ENCODE measurements around the gene ACTR3C. TPM values are rescaled to one million over a fixed set of nuclear protein-coding genes. Genes with fewer than 3 reads are reported as not detected.

The ACTR3C gene
- total RNA-seq, 1 donor from 2014 or later: 11.7 TPM

DNA sequence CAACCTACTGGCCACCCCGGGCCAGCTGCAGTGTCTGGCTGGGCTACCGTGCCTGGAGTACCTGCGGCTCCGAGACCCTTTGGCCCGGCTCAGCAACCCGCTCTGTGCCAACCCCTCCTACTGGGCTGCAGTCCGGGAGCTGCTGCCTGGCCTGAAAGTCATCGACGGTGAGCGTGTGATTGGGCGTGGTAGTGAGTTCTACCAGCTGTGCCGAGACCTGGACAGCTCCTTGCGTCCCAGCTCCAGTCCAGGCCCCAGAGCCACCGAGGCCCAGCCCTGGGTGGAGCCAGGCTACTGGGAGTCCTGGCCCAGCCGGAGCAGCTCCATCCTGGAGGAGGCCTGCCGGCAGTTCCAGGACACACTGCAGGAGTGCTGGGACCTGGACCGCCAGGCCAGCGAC lies 13.8 kb upstream of the ACTR3C start:
- intact Hi-C loops (cut with micrococcal nuclease): no loop called here
- Mint-ChIP-seq H3K9me3 (no peaks in the 10 kb centered on the region), H3K4me3 (no peak overlapping the region), H3K36me3 (ENCODE audit: low read depth) (peaks cover 8% of the 10 kb centered on the region), H3K27ac (no peak overlapping the region), H3K4me1 (peaks cover 3% of the 10 kb centered on the region), H3K27me3 (peaks cover 18% of the 10 kb centered on the region)
- DNase-seq: no peak

- Mint-ChIP-seq H3K4me3 (no peak overlapping the region), H3K27ac (no peak overlapping the region), H3K4me1 (no peaks in the 10 kb centered on the region), H3K36me3 (ENCODE audit: low read depth) (peaks cover 4% of the 10 kb centered on the region), H3K27me3 (peaks cover 14% of the 10 kb centered on the region), H3K9me3 (no peaks in the 10 kb centered on the region)
- intact Hi-C loops (cut with micrococcal nuclease): no loop called here
- DNase-seq: no peak
Measured at GRCh38 chr7:150336746-150337145, 13.4 kb upstream of the ACTR3C start.

DNA sequence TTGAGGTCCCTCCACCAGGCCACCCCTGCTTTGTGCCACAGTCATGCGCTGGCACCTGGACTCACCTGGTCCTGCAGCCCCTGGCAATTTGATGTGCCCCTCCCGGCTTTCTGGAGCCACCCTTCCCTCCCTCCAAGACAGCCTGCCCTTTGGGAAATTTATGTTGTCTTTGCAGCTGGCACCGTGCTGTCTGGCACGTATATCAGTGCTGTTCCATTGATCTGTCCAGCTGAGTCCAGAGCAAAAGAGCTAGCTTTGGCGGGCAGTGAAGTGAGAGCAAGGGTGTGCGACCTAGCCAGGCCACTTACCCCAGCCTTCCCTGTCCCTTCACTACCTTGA lies 12.4 kb upstream of the ACTR3C start:
- Mint-ChIP-seq H3K4me1 (no peaks in the 10 kb centered on the region), H3K4me3 (no peak overlapping the region), H3K27me3 (peaks cover 9% of the 10 kb centered on the region), H3K36me3 (ENCODE audit: low read depth) (peaks cover 11% of the 10 kb centered on the region), H3K27ac (no peak overlapping the region), H3K9me3 (no peaks in the 10 kb centered on the region)
- intact Hi-C loops (cut with micrococcal nuclease): no loop called here
- DNase-seq: no peak

DNA sequence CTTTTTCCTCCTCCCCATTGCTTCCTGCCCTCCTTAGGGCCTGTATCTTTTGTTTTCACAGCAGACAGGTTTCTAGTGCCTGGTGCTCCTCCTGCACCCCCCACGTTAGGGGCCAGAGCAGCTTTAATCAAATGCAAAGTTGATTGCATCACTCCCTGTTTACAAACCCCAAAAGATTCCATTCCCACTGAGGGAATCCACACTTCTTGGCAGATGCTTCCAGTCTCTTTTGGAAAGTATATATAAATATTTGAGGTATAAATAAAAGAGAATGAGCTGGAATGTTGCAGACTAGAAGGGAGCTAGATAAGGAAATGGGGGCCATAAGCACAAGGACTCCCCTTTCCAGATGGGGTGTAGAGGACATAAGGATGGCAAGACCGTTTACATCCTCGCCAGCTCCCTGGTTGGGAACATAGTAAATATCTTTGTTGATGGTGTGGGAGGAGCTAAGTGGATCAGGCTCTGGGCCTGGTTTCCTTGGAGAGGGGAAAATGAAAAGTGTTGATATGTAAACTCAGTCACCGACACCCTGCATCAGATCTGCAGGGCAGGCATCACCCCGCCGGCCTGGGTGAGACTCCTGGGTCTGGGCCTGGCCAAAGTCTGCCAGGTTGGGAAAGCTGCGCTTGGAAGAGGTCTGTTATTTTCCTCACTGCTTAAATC lies 11.9 kb upstream of the ACTR3C start:
- Mint-ChIP-seq H3K4me1 (no peaks in the 10 kb centered on the region), H3K27me3 (peaks cover 6% of the 10 kb centered on the region), H3K9me3 (no peaks in the 10 kb centered on the region), H3K36me3 (ENCODE audit: low read depth) (peaks cover 11% of the 10 kb centered on the region), H3K27ac (no peak overlapping the region), H3K4me3 (no peak overlapping the region)
- intact Hi-C loops (cut with micrococcal nuclease): no loop called here
- DNase-seq: no peak

DNA sequence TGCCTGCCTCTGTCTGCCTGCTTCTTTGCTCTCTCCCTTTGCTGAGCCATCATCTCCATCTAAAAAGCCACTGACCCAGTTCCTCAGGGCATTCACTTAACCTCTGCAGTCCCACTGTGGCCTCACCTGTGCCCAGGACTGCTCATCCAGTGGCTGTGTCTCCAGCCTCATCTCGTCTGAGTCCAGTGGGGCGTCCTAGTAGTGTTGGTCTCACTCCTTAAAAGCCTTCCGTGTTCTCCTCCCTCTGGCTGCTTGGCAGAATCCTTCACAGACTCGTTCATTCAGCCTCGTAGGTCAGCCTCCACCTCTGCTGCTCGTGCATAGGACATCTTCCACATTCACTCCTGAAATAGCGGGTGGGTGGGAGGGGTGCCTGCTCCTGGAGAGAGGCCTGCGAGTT lies 10.8 kb upstream of the ACTR3C start:
- Mint-ChIP-seq H3K4me1 (no peaks in the 10 kb centered on the region), H3K27ac (no peak overlapping the region), H3K27me3 (no peaks in the 10 kb centered on the region), H3K36me3 (ENCODE audit: low read depth) (peaks cover 12% of the 10 kb centered on the region), H3K9me3 (no peaks in the 10 kb centered on the region), H3K4me3 (no peak overlapping the region)
- intact Hi-C loops (cut with micrococcal nuclease): no loop called here
- DNase-seq: no peak

- intact Hi-C loops (cut with micrococcal nuclease): no loop called here
- Mint-ChIP-seq H3K4me3 (no peak overlapping the region), H3K9me3 (no peaks in the 10 kb centered on the region), H3K27me3 (no peaks in the 10 kb centered on the region), H3K4me1 (no peaks in the 10 kb centered on the region), H3K27ac (no peak overlapping the region), H3K36me3 (ENCODE audit: low read depth) (peaks cover 16% of the 10 kb centered on the region)
- DNase-seq: no peak
Measured at GRCh38 chr7:150333659-150334058, 10.3 kb upstream of the ACTR3C start.

DNA sequence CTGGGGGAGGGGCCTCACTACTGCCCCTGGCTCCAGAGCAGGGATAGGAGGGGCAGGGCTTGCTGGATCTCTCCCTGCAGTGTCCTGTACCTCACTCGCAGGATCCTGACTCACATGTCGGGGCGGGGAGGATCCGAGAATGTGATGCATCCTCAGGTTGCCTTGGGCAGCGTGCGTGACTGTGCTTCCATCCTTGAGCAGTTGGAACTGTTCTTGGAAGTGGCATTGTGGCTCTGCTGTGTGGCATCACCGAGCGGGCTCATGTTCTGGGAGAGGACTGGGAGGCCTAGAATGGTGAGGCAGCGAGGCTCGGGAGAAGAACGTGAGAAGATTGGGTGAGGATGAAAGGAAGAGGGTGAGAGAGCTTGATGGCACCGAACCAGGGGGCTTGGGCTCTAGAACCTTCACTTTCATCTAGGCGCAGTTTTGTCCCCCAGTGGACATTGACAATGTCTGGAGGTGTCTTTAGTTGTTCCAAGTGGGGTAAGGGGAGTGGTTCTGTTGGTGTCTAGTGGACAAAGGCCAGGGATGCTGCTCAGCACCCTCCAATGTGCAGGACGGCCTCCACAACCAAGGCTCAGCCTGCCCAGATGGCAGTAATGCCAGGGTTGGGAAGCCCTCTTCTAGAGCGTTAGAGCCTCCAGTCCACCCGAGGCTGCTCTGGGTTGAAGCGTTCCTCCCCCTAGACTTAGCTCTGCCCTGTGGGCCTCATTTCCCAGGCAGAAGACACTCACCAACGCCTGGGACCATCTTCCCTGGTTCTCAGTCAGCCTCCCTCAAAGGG lies 9.7 kb upstream of the ACTR3C start:
- H3K4me3 Mint-ChIP-seq: no peak overlapping the region
- no peak for DNase-seq
- no peaks in the 10 kb centered on the region for H3K9me3 Mint-ChIP-seq
- intact Hi-C loops (cut with micrococcal nuclease): no loop called here
- no peaks in the 10 kb centered on the region for H3K27me3 Mint-ChIP-seq
- peaks cover 19% of the 10 kb centered on the region for H3K36me3 Mint-ChIP-seq (ENCODE audit: low read depth)
- no peaks in the 10 kb centered on the region for H3K4me1 Mint-ChIP-seq
- no peak overlapping the region for H3K27ac Mint-ChIP-seq

- Mint-ChIP-seq H3K9me3 (no peaks in the 10 kb centered on the region), H3K27ac (no peak overlapping the region), H3K27me3 (no peaks in the 10 kb centered on the region), H3K4me3 (no peak overlapping the region), H3K36me3 (ENCODE audit: low read depth) (peaks cover 35% of the 10 kb centered on the region), H3K4me1 (peaks cover 6% of the 10 kb centered on the region)
- DNase-seq: no peak
- intact Hi-C loops (cut with micrococcal nuclease): no loop called here
Measured at GRCh38 chr7:150330211-150330885, 7.0 kb upstream of the ACTR3C start.

- Mint-ChIP-seq H3K4me1 (peaks cover 14% of the 10 kb centered on the region), H3K36me3 (ENCODE audit: low read depth) (peaks cover 42% of the 10 kb centered on the region), H3K4me3 (no peak overlapping the region), H3K9me3 (no peaks in the 10 kb centered on the region), H3K27me3 (no peaks in the 10 kb centered on the region), H3K27ac (no peak overlapping the region)
- DNase-seq: no peak
- intact Hi-C loops (cut with micrococcal nuclease): loop anchor here (10.0 kb wide), 1 partner anchor 835 kb away; the partner anchor contains the start of gene ZNF746
Measured at GRCh38 chr7:150329331-150330120, 6.2 kb upstream of the ACTR3C start.

- Mint-ChIP-seq H3K4me1 (peaks cover 30% of the 10 kb centered on the region), H3K27me3 (no peaks in the 10 kb centered on the region), H3K36me3 (ENCODE audit: low read depth) (peaks cover 48% of the 10 kb centered on the region), H3K4me3 (no peak overlapping the region), H3K27ac (no peak overlapping the region), H3K9me3 (no peaks in the 10 kb centered on the region)
- DNase-seq: no peak
- intact Hi-C loops (cut with micrococcal nuclease): loop anchor here (10.0 kb wide), 1 partner anchor 833 kb away; the partner anchor contains the start of gene ZNF746
Measured at GRCh38 chr7:150327308-150327707, 4.0 kb upstream of the ACTR3C start.

GRCh38 chr7:150326657-150327268 lies 3.4 kb upstream of the ACTR3C start:
- H3K4me3 Mint-ChIP-seq: no peak overlapping the region
- intact Hi-C loops (cut with micrococcal nuclease): loop anchor here (10.0 kb wide), 1 partner anchor 832 kb away; the partner anchor contains the start of gene ZNF746
- peaks cover 35% of the 10 kb centered on the region for H3K4me1 Mint-ChIP-seq
- no peaks in the 10 kb centered on the region for H3K27me3 Mint-ChIP-seq
- peaks cover 48% of the 10 kb centered on the region for H3K36me3 Mint-ChIP-seq (ENCODE audit: low read depth)
- DNase-seq: no peak
- no peaks in the 10 kb centered on the region for H3K9me3 Mint-ChIP-seq
- H3K27ac Mint-ChIP-seq: no peak overlapping the region

DNA sequence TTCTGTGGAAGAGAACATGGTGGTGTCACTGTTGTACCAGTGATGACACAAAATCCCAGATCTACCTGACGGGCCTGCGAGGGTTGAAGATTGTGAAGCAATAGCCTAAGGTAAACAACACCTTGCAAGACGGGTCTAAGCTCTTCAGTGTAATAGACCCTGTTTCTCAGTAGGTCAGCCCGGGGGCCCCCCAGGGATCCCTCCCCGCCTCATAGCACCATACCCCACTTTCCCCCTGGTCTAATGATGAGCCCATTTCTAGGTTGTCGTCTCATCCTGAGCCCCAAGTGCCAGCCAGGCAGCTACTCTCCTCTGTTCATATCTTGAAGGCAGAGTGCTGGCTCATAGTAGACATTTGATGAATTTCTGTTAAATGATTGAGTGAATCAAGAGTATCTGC lies 2.6 kb upstream of the ACTR3C start:
- DNase-seq: no peak
- H3K27me3 Mint-ChIP-seq: no peaks in the 10 kb centered on the region
- H3K27ac Mint-ChIP-seq: peak overlapping the region; percentile 32
- no peak overlapping the region for H3K4me3 Mint-ChIP-seq
- H3K36me3 Mint-ChIP-seq (ENCODE audit: low read depth): peaks cover 44% of the 10 kb centered on the region
- intact Hi-C loops (cut with micrococcal nuclease): loop anchor here (10.0 kb wide), 1 partner anchor 831 kb away; the partner anchor contains the start of gene ZNF746
- H3K4me1 Mint-ChIP-seq: peaks cover 41% of the 10 kb centered on the region
- no peaks in the 10 kb centered on the region for H3K9me3 Mint-ChIP-seq

DNA sequence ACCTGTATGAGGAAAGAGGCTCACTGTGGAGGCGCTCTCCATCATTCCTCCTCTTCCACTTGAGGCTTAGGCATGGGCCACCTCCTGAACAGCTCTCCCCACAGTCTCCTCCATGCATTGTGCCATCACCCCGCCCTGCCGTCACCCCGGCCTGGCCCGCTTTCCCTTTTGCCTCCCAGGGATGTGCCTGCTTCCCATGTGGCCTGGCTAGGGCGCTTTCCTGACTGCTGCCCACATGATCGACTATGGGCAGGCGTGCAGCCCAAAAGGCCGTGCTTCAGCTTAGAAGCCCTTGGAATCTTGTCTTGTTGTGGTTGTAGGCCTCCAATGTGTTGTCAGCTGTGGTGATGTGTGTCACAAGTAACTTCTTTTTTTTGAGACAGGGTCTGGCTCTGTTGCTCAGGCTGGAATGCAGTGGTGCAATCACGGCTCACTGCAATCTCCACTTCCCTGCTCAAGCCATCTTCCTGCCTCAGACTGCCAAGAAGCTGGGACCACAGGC lies 1.8 kb upstream of the ACTR3C start:
- Mint-ChIP-seq H3K27ac (peak overlapping the region; percentile 100), H3K27me3 (no peaks in the 10 kb centered on the region), H3K9me3 (no peaks in the 10 kb centered on the region), H3K36me3 (ENCODE audit: low read depth) (peaks cover 47% of the 10 kb centered on the region), H3K4me1 (peaks cover 45% of the 10 kb centered on the region), H3K4me3 (peak overlapping the region; percentile 99)
- intact Hi-C loops (cut with micrococcal nuclease): loop anchor here (10.0 kb wide), 1 partner anchor 830 kb away; the partner anchor contains the start of gene ZNF746
- DNase-seq: no peak
